Nephron progenitor cell (in vitro differentiated cells): ENCODE results near the gene MYOT.
A peak's percentile ranks its signal among the peaks of the same experiment; 100 is the strongest.

Experiments
- DNase-seq: peaks from one replicate; pipeline ENCODE4 v3.0.0; 2021
- H3K27ac Mint-ChIP-seq: 2 replicates; pipeline ENCODE4 v1.8.0; 2021; ENCODE audit warnings: mild to moderate bottlenecking, moderate library complexity, mixed read lengths
- H3K27me3 Mint-ChIP-seq: 2 replicates; pipeline ENCODE4 v1.8.0; 2021; ENCODE audit warnings: mild to moderate bottlenecking, low read depth, mixed read lengths; ENCODE audit not compliant: poor library complexity
- H3K36me3 Mint-ChIP-seq: 2 replicates; pipeline ENCODE4 v1.8.0; 2021; ENCODE audit warnings: low read depth, mixed read lengths
- H3K4me1 Mint-ChIP-seq: 2 replicates; pipeline ENCODE4 v1.8.0; 2021; ENCODE audit warnings: mixed read lengths
- H3K4me3 Mint-ChIP-seq: 2 replicates; pipeline ENCODE4 v1.8.0; 2021; ENCODE audit warnings: mild to moderate bottlenecking, moderate library complexity, mixed read lengths
- H3K9me3 Mint-ChIP-seq: 2 replicates; pipeline ENCODE4 v1.8.0; 2021; ENCODE audit warnings: mild to moderate bottlenecking, moderate library complexity, mixed read lengths
- CTCF ChIP-seq: fragments of 200-600 bp; sonication (generic); IDR thresholded peaks from 2 replicates; pipeline ENCODE4 v1.5.0; 2021; ENCODE audit warnings: antibody characterized with exemption

The MYOT gene

GRCh38 chr5:137923856-137924255, 56.2 kb downstream of the MYOT start:
- DNase-seq, result no peak
- H3K27me3 Mint-ChIP-seq, result peaks cover 4% of the 10 kb centered on the region
- no peak overlapping the region for H3K27ac Mint-ChIP-seq
- H3K9me3 Mint-ChIP-seq, result peaks cover under 1% of the 10 kb centered on the region
- no peaks in the 10 kb centered on the region for H3K4me1 Mint-ChIP-seq
- TF ChIP-seq CTCF, result no peak
- no peak overlapping the region for H3K4me3 Mint-ChIP-seq
- H3K36me3 Mint-ChIP-seq, result peaks cover 11% of the 10 kb centered on the region

- Mint-ChIP-seq H3K4me3 (no peak overlapping the region), H3K27ac (no peak overlapping the region), H3K27me3 (peaks cover under 1% of the 10 kb centered on the region), H3K36me3 (peaks cover 44% of the 10 kb centered on the region), H3K9me3 (no peaks in the 10 kb centered on the region), H3K4me1 (peaks cover 24% of the 10 kb centered on the region)
- DNase-seq, result no peak
- no peak for TF ChIP-seq CTCF
Observed at GRCh38 chr5:137932800-137933199, 65.1 kb downstream of the MYOT start.

DNA sequence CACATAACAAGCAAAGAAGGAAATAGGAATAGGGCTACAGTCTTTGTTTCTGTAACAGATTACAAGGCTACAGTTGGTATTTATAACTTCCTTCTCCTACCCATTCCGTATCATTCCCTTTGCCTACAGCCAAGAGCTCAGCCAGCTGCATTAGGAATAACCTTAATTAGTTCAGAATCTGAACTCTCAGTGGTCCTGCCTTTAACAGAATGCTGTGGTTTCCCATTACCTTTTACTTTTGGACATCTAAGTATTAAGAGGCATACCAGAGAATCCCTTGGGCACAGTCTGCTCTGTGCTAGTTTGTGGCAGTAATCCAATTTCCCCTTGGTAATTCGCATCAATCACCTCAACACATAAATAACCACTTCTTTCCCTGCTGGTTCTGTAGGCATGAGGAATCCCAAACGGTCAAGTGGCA, 65.8 kb downstream of the MYOT start:
- Mint-ChIP-seq H3K4me1 (peaks cover 24% of the 10 kb centered on the region), H3K4me3 (no peak overlapping the region), H3K27ac (peak overlapping the region; percentile 41), H3K27me3 (no peaks in the 10 kb centered on the region), H3K36me3 (peaks cover 47% of the 10 kb centered on the region), H3K9me3 (no peaks in the 10 kb centered on the region)
- no peak for TF ChIP-seq CTCF
- peak; percentile 18 for DNase-seq

DNA sequence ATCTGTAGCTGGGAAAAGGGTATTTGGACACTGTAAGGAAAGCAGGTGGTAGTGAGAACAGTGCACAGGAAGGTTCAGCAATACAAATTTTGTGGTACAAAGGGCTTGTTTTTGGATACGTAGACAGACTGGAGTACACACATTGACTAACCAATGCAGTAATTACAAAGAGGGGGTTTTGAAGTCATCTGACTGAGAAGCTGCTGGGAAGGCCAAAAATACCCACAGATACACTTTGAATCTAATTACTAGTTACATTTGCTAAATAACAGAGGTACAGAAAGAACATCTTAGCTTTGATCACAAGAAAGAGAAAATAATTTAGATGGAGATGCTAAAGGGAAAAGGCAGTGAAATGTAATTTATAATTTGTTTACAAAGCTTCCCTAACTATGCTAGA, 67.5 kb downstream of the MYOT start:
- DNase-seq, result no peak
- H3K4me3 Mint-ChIP-seq, result no peak overlapping the region
- TF ChIP-seq CTCF, result no peak
- peak overlapping the region; percentile 83 for H3K27ac Mint-ChIP-seq
- H3K4me1 Mint-ChIP-seq, result peaks cover 24% of the 10 kb centered on the region
- H3K27me3 Mint-ChIP-seq, result no peaks in the 10 kb centered on the region
- no peaks in the 10 kb centered on the region for H3K9me3 Mint-ChIP-seq
- H3K36me3 Mint-ChIP-seq, result peaks cover 53% of the 10 kb centered on the region

DNA sequence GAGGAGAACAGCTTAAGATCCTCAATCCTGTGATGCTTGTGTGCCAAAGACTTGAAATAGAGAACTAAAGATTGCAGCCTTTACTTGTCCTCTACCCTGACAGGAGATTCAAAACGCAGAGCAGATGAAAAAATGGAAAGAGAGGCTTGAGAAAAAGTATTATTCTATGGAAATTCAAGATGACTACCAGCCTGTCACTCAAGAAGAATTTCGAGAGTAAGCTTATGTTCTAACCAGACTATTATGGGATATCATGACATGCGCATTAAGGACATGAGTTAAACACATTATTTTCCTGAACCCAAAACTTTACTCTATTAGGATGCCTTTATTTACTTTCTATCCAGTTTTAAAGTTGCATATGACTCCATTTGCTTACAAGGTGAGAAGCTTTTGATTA, 68.0 kb downstream of the MYOT start:
- no peak for TF ChIP-seq CTCF
- H3K4me1 Mint-ChIP-seq, result peaks cover 24% of the 10 kb centered on the region
- peaks cover 56% of the 10 kb centered on the region for H3K36me3 Mint-ChIP-seq
- H3K27me3 Mint-ChIP-seq, result no peaks in the 10 kb centered on the region
- no peak for DNase-seq
- no peaks in the 10 kb centered on the region for H3K9me3 Mint-ChIP-seq
- no peak overlapping the region for H3K4me3 Mint-ChIP-seq
- peak overlapping the region; percentile 83 for H3K27ac Mint-ChIP-seq
